Measurements from ENCODE around the gene RIBC2.

RIBC2 gene

GRCh38 chr22:45476814-45477213 lies 63.3 kb downstream of the RIBC2 start:
- no peak for DNase-seq

GRCh38 chr22:45477366-45478107 lies 64.0 kb downstream of the RIBC2 start:
- DNase-seq = no peak

- no peak for DNase-seq
Measured at GRCh38 chr22:45478108-45478771, 64.7 kb downstream of the RIBC2 start.

GRCh38 chr22:45480717-45481116 lies 67.2 kb downstream of the RIBC2 start:
- DNase-seq = no peak

GRCh38 chr22:45481661-45482060 lies 68.2 kb downstream of the RIBC2 start:
- no peak for DNase-seq
